ENCODE data around the gene SPDEF.

SPDEF gene

DNA sequence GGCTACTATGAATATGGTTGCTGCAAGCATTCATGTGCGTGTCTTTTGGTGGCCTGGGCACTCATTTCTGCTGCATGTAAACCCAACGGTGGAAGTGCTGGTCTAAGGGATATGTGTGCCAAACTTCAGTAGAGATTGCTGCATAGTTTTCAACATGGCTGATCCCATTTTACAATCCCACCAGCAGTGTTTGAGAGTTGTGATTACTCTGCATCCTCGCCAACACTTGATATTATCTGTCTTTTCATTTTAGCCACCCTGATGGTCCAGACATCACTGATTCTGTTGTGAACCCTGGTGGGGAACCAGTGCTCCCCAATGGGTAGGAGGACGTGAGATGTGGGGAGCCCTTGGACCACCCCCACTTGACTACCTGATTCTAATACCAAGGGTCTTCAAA is 62.8 kb downstream of the SPDEF start:
- H3K4me3 ChIP-seq (replicated peaks in 1 of 2; ENCODE audit: low read depth in 2 of 2, low read length in 2 of 2): no peak overlapping the region
- no peak for DNase-seq (ENCODE audit: low read depth in 2 of 2)
- TF ChIP-seq, protein P1, sequence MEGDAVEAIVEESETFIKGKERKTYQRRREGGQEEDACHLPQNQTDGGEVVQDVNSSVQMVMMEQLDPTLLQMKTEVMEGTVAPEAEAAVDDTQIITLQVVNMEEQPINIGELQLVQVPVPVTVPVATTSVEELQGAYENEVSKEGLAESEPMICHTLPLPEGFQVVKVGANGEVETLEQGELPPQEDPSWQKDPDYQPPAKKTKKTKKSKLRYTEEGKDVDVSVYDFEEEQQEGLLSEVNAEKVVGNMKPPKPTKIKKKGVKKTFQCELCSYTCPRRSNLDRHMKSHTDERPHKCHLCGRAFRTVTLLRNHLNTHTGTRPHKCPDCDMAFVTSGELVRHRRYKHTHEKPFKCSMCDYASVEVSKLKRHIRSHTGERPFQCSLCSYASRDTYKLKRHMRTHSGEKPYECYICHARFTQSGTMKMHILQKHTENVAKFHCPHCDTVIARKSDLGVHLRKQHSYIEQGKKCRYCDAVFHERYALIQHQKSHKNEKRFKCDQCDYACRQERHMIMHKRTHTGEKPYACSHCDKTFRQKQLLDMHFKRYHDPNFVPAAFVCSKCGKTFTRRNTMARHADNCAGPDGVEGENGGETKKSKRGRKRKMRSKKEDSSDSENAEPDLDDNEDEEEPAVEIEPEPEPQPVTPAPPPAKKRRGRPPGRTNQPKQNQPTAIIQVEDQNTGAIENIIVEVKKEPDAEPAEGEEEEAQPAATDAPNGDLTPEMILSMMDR (IDR thresholded peaks at IDR 0.05; ENCODE audit: low read depth, low read length): no peak

DNA sequence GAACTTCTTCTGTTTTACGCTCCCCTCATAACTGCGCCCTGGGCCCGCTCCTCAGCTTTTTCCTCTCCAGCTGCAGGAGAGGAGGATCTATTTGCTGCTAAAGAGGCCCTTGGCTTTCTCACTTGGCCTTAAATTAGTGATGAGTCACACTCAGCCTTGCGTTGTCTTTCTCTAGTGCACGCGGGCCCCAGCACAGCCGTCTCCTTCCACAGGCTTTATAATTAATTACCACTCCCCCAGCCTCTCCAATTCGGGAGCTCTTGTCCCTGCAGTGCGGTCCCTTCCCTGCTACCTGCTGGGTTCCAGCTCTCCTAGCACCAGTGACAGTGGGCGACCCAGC is 65.1 kb downstream of the SPDEF start:
- TF ChIP-seq, protein P1 (IDR thresholded peaks at IDR 0.05; ENCODE audit: low read depth, low read length): no peak
- peak; percentile 22 to 48 for DNase-seq (ENCODE audit: low read depth in 2 of 2)

DNA sequence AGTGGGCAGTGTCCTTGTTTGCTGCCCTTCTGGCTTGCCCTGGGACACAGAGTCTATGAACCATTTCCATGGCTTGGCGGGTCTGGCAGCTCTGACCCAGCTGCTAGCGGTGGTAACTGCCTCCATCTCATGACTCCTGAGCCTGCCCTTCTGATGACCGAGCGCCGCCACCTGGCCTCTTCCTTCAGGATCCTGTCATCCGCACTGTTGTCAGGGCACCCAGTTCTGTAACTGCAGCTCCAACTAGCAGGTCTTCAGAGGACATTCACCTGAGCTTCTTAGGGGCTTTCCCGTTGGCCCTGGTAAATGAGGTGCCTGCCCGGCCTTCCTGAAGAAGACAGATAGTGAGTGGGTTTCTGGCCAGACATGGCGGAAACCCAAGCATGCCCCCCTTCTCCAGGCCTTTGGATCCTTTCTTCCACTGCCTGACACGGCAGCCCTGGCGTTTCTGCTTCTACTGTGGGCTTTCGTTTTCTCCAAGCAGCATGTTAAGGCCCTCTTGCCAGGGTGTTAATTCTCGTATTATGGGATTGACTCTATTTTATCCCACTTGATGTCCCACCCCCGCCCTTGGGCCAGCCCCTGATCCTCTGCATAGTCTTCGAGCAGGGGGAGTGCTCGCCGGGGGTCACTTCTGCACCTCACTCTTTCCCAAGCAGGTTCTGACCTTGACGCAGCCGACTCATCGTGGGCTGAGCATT is 65.6 kb downstream of the SPDEF start:
- TF ChIP-seq, protein P1 (IDR thresholded peaks at IDR 0.05; ENCODE audit: low read depth, low read length): no peak
- no peak overlapping the region for H3K4me3 ChIP-seq (replicated peaks in 1 of 2; ENCODE audit: low read depth in 2 of 2, low read length in 2 of 2)

More for the DNA sequence above, 65.1 kb downstream of the SPDEF start:
- H3K4me3 ChIP-seq (replicated peaks in 1 of 2; ENCODE audit: low read depth in 2 of 2, low read length in 2 of 2): no peak overlapping the region

DNA sequence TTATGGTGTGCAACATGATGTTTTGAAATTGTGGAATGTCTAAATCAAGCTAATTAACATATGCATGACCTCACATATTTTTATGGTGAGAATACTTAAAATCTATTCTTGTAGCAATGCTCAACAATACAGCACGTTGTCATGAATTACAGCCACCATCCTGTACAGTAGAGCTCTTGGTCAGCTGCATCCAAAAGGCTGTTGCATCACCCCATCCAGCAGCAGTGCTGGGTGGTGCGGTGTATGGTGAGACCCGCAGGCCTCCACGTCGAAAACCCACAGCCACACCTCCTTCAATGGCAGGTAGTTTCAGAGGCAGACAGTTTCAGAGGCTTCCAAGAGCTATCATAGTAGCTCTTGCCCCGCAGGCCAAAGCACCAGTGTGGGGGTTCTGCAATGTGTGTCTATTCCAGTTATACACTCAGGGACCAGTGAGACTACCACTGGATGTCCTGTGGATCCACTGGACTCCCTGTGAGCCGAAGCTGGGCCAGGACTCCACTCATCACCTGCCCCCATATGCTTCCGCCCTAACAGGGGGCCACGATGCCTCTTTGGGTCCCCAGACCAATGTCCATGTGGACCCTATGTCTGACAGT is 66.8 kb downstream of the SPDEF start:
- no peak for DNase-seq (ENCODE audit: low read depth in 2 of 2)
- H3K4me3 ChIP-seq (replicated peaks in 1 of 2; ENCODE audit: low read depth in 2 of 2, low read length in 2 of 2): no peak overlapping the region
- TF ChIP-seq, protein P1 (IDR thresholded peaks at IDR 0.05; ENCODE audit: low read depth, low read length): no peak

More for the DNA sequence above, 65.6 kb downstream of the SPDEF start:
- no peak for DNase-seq (ENCODE audit: low read depth in 2 of 2)

All from cardiac fibroblast (primary cell).